ENCODE measurements around the gene RBKS.
"Not testable (repeated sequence)": the region's sequence is repeated elsewhere in the genome, so short reads cannot be mapped to it uniquely, and the experiment has no call there.

RBKS gene

DNA sequence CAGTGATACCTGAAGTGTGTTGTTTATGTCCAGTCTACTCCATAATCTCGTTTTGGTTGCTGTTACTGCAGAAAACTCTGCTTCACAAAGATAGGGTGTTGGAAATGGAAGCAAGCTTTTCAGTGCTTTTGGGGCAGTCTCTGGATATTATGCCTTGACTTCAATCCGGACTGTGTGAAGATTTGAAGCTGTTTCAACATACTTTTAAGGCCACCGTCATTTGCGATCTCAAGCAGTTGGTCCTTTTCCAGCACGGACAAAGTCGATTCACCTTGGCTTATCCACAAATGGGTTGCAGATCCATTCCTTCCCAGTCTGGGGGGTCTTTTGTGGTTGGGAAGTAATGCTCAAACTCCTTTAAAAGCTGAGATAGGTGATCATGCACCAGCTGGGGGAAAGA is 20.4 kb downstream of the RBKS start:
- FAIRE-seq: no peak

DNA sequence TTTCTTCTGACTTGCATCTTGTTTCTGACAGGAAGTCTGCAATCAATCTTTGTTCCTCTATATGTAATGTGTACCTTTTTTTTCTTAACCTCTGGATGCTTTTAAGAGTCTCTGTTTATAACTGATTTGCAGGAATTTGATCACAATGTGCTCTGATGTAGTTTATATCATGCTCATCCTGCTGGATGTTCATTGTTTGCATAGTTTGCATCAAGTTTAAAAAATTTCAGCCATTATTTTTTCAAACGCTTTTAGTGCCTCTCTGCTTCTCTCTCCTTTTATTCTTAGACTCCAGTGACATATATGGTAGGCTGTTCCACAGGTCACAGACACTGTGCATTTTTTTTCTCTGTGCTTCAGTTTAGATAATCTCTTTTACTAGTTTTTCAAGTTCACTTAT is 23.9 kb downstream of the RBKS start:
- no peak for FAIRE-seq

DNA sequence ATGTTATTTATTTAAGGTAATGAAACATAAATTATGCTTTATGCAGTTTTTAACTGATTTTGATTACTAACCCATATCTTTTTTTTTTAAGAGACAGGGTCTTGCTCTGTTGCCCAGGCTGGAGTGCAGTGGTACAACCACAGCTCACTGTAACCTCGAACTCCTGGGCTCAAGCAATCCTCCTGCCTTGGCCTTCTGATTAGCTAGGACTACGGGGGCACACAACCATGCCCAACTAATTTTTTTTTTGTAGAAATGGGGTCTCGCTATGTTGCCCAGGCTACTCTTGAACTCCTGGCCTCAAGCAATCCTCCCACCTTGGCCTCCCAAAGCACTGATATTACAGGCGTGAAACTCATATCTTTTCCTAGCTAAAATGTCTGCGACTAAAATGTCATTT is 26.2 kb downstream of the RBKS start:
- FAIRE-seq: not testable (repeated sequence)

DNA sequence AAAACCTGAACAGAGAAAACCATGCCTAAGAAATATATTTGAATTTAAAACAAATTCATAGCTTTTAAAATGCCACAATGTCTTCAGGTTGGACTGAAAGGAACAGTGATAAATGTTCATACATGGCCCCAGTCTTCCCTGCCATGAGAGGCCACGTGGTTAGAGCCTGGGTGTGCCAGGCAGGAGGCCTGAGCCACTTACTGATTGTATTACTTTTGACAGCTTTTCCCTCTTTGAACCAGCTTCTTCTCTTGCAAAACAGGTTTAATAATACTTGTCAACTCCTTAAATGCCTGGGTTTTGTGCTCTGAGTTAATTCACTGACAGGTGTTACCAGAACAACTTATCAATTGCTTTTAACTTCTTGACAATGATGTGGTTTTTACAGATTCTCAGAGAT is 27.0 kb downstream of the RBKS start:
- no peak for FAIRE-seq

DNA sequence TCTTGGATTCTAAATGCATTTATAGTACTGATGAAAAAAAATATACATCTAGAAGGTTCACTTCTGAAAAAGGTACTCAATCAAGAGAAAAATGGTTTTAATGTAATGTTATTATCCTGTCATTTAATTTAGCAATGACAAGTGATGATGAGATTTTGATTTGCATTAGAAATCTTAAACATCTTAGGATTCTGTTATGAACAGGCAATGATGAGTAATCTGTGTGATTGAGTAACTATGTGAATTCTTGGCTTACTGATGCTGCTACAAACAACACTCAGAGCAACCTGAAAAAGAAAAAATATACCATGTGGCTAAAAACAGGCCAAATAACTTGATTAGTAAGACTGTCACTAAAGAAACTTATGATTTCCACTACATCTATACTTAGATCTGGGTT is 30.1 kb downstream of the RBKS start:
- no peak for FAIRE-seq

DNA sequence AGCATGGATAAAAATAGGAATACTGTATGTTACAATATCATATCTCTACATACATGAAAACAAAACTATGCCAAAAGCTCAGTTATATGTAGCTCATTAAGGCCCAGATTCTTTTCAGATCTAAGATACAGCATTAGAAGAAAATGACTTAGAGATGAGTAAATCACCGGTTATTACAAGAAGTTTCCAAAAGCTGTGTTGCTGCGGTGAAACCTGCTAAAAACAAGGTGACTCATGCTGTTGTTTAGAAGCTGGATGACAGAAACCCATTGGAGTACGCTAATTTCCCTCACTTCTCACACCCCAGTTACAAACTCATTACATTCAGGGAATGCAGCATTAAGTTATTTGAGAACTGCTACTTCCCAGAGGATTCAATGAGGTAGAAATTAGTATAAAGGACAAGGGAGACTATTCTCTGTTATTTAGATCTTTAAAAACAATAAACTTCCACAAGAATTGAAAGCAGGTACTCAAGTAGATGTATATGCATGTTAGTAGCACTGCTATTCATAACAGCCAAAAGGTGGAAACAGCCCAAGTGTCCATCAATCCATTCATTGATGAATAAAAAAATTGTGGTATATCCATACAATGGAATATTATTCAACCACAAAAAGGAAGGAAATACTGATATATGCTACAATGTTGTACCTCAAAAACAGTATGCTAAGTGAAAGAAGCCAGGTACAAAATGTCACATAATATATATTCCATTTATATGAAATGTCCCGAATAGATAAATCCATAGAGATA is 32.6 kb downstream of the RBKS start:
- FAIRE-seq: no peak

DNA sequence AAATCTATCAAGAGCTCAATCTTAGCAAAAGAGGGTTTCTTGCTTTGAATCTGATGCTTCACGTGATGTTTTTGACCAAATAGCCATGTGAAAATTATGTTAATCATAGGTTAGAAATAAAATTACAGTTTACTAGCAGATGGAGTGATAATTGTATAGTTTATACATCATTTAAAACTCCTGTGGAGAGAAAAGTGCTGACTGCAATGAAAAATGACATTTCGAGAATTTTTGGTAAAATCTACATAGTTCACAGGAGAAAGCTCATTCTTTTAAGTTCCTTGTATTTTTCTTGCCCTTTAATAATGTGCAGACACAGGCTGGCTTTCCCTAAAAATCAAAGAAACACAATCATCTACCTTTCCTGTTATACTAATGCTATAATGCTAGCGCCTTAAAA is 33.2 kb downstream of the RBKS start:
- FAIRE-seq: no peak

DNA sequence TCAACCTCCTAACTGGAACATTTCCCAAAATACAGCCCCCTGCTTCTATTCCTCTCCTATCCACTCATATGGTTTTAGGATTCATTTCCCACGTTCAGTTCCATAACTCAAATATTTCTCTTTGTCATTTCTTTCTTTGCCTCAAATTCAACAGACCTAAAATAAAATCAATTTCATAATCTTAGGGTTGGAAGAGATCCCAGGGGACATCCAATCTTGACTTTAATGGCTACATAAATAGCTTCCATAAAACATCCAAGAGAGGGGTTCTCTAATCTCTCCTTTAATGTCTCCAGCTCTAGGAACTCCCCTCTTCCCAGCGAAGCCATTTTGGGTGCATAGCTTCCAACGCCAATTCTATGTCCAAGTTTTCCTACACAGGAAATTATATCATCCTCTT is 33.8 kb downstream of the RBKS start:
- no peak for FAIRE-seq

DNA sequence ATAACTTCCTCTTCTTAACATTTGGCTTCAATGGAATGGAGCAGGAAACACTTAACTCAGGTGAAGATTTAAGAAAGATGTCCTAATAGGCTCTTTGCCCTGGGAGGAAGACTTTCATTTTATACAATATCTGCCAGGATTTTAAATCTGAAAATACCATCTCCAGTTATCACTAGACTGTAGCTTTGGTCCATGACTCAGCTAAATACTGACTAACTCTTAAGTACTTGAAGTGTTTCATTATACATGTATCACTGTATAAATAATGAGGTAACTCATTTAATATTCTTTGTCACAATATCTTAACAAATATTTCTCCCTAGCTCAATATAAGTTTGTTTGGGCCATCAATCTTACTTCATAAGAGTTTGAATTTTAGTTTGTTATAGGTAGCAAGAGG is 34.7 kb downstream of the RBKS start:
- FAIRE-seq: no peak

DNA sequence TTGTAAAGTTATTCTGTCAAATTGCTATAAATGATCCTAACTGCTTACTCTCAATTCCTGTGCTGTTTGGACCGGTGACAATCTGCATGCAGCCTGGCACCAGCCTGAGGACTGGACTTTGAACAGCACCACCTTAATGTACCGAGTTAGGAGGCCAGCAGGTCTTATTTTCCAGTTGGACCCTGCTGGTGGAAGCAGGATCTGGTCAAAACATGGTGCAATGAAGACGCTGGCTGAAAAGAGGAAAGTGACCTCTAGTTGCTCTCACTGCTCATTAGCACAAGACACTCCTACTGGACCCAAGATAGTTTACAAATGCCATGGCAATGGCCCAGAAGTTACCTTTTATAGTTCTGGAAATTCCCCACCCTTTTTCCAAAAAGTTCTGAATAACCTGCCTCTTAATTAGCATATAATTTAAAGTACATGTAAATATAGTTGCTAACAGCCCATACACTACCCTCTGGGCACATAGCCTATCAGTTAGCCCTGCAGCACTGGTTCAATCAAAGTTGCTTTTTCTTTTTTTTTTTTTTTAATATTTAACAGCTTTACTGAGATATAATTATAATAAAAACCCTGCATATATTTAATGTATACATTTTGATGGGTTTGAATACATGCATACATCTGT is 35.8 kb downstream of the RBKS start:
- FAIRE-seq: no peak

DNA sequence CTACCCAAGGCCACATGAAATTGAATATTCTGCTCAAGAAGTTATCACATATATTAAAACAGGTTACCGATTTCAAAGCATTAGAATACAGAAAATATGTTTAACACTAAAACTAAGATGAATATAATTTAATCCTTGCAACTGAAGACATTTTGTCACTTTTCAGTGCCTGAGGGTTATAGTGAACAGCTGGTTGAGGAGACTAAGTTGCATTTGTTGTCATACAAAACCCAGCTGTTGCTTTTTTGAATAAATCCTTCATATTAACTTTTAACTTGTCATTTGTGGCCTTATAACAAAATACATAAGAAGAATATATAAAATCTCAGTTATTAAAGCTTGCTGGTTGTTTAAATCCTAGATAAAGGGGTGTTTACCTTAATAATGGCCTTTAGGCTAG is 37.5 kb downstream of the RBKS start:
- no peak for FAIRE-seq

DNA sequence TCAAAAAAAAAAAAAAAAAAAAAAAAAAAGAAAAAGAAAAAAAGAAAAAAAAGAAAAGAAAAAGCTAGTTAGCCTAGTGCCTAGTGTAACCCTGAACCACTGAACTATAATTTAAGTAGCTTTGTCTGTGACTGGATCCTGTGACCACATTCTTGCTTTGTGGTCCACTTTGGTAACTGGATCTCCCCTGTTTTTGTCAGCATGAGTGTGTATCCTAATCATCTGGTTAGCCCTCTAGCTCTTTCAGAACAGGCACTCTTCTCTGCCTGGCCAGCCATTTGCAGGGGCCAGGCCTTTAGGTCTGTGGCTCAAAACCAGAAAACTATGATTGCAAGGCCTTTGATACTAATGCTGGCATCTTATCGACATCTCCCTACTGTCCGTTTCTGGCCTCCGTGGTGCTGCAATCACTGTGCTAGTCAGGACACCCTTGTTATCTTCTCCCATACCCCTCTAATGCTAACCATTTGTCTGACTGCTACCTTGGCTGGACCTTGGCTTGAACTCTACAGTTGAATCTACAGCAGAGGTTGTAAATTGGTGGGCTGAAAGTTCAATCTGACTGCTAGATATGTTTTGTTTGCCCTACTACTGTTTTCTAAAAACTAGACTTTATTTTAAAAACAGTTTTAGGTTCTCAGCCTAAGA is 40.5 kb downstream of the RBKS start:
- FAIRE-seq: no peak

DNA sequence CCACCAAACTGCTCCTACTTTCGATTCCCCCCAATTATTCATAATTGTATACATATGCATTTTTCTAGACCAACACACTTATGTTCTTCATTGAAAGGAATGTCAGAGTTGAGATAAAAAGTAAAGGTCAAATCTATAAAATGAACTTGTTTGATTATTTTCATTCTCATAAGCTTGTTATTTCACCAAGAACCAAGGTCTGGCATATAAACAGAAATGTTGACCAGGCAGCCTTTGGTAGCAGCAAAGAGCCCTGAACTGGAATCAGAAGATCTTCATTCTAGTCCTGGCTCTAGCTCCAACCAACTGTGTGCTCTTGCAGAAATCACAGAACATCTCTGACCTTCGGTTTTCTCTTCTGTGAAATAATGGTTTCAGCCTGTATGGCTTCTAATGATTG is 42.9 kb downstream of the RBKS start:
- FAIRE-seq: no peak

DNA sequence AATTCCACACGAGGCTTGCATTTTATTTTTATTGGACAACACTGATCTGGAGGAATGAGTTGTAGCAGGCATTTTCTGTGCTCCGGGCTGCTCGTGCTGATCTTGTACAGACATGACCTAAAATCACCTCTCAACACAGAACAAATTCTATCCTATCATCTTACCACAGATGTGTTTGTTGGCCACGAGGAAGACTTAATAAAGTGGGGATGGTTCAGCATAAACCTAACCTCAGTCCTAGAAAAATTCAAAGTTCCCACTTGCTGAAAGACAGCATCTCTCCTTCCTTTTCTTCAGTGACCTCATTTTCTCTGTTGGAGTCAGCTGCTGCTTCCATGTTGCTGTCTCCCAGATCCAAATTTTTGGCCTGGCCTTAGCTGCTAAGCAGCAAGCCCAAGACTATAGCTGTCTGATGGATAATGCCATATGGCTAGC is 45.3 kb downstream of the RBKS start:
- FAIRE-seq: no peak

DNA sequence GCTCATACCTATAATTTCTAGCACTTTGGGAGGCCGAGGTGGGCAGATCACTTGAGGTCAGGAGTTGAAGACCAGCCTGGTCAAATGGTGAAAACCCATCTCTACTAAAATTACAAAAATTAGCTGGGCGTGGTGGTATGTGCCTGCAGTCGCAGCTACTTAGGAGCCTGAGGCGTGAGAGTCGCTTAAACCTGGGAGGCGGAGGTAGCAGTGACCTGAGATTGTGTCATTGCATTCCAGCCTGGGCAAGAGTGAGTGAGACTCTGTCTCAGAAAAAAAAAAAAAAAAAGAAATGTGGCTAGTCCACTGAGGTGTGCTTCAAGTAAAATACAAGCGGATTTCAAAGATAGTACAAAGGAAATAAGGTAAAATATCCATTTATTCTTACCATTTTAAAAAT is 46.2 kb downstream of the RBKS start:
- no peak for FAIRE-seq

DNA sequence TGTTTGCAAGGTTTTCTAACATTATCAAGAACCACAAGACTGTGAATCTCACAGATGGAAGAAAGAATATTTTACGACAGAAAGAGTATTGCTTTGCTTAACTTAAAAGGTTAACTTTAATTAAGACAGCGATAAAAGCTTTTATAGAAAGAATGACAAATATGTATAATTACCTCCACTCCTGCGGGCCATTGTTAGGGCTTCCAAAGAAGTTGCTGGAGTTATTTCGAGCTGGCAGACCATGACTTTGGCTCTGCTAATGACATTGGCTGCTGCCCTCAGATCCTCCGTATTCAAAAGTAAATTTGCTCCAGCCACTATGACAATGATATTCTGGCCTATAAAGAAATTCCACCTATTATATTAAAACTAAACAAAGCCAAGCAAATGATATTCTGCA is 47.3 kb downstream of the RBKS start:
- no peak for FAIRE-seq

DNA sequence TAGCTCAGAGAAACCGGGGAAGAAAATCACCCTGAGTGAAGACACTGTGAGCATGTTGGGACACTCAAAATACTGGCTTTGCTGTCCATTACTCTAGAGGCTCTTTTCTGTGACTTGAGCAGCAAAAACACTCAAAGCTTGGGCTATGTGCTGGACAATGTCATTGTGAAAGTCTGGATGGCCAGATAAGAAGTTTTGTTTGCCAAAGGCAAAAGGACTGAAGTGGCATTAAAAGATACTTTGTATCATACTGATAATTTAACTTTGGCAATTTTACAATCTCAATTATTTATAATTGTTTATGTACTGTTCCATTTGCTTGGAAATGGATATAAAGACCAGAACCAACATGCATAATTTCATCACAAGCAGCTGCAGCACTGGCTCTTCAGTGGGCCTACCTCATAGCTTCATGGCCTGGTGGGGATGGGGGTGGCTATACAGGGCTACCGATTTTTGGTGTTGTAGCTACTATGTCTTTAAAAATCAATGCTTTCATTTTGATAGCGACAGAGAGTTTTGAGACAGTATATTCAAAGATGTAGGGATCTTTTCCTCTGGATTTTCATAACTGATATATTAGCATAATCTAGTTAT is 51.1 kb downstream of the RBKS start:
- FAIRE-seq: no peak

DNA sequence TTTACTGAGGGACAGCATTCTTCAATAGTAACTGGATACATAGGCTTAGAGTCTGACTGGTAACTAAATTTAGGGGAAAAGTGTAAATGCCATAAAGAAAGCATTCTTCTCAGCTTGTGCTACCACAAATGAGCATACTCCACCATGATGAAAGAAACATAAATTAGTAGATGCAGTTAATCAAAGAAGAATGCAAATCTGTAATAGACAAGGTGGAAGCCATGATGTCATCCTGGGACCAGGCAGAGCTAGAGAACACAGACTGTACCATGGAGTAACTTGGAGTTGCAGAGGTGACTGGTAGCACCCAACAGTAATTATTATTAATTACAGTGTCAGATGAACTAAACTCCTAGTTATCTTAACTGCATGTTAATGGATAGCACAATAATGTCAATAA is 51.7 kb downstream of the RBKS start:
- FAIRE-seq: no peak

DNA sequence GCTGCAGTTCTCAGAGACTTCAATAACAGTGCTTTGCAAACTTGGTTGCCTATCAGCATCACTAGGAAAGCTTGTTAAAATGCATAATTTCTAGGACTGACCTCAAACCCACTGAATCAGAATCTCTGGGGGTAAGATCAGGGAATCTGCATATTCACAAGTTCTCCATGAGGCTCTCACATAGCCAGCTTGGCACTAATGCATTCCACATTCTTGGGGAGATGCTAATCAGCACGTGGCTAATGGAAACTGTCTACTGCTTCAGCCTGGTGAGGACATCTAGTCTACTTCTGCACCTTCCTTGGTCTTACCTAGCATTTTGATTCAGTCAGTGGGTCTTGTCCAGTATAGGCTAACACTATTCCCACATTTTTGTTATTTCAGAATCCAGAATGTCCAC is 56.3 kb downstream of the RBKS start:
- FAIRE-seq: no peak

DNA sequence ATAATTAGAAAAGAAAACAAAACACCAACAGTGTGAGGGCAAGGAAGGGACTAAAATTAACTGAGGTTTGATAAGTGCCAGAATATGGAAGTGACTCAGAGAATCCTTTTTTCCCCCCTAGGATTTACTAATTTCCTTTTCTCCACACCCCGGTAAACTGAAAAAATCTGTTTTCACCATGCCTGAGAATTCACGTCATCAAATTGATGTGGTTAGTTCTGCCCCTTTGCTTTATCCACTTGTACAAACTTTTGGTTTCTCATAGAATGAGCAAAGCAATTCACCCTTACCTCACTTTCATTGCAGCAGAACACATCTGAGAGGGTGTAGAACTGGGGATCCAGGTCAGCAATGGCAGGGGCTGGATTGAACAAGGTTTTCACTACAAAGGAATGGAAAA is 57.8 kb downstream of the RBKS start:
- no peak for FAIRE-seq

DNA sequence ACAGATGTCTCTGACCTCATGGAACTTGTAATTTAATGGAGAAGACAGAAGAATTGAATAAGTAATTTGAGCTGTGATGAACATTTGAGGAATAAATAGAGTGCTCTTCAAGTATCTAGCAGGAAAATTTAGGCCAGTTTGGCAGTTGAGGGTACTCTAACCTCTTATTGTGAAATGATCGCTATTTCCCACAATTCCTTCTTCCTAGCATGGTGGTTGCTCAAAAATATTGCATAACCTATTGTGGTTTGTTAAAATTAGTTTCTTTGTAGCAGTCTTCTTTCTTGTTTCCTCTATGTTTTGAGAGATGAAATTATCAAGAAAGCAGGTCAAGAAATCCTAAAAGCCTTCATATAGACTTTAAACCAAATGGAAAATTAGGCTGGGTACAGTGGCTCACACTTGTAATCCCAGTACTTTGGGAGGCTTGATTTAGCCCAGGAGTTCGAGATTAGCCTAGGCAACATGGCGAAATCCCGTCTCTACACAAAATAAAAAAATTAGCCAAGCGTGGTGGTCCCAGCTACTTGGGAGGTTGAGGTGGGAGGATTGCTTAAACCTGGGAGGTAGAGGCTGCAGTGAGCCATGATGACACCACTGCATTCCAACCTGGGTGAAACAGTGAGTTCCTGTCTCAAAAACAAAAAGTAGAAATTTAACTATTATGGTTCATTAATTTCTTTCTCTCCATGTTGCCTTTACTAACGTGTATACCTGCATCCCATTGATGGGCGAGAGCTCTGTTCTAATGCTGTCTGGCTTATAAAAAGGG is 58.7 kb downstream of the RBKS start:
- FAIRE-seq: no peak

DNA sequence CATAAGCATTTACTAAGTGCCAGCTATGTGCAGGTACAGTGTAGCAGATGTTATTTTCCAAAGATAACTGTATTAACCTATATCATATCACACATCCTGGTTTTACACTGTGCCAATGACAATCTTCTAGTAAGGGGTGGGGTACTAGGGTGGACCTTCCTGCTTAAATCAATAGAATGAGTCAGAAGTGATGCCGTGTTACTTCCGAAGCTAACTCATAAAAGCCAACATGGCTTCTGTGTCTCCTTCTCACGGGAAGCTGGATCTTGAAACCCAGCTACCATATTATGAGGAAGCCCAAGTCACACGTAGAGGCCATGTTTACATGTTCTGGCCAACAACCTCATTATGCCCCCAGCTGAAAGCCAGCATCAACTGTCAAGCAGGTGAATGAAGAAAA is 59.5 kb downstream of the RBKS start:
- FAIRE-seq: no peak

DNA sequence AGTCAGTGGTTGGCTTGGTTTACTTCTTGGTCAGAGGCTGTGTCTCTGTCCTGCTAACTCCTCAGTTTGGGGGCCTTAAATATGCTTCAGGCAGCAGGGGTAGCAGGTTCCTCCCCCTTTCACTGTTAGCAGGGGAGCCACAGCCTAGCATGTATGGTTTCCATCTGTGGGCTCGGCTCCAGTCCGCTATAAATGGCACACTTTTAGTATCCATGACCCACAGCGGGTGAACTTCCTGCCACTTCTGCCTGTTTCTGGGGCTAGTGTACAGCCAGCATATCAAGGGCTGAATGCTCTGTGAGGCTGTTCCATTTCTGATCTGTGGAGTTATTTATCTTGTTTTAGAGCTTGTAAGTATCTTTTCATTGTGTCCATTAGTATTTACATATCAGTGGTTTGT is 60.4 kb downstream of the RBKS start:
- FAIRE-seq: no peak

All from TTC549 (cell line).